ENCODE data around the gene SHE. TPM values are rescaled to one million over a fixed set of nuclear protein-coding genes. Genes with fewer than 3 reads are reported as not detected.

Gene SHE
- total RNA-seq, 4 donors from 2014 or later: 0.19 to 13.4 (median 4.1) TPM

DNA sequence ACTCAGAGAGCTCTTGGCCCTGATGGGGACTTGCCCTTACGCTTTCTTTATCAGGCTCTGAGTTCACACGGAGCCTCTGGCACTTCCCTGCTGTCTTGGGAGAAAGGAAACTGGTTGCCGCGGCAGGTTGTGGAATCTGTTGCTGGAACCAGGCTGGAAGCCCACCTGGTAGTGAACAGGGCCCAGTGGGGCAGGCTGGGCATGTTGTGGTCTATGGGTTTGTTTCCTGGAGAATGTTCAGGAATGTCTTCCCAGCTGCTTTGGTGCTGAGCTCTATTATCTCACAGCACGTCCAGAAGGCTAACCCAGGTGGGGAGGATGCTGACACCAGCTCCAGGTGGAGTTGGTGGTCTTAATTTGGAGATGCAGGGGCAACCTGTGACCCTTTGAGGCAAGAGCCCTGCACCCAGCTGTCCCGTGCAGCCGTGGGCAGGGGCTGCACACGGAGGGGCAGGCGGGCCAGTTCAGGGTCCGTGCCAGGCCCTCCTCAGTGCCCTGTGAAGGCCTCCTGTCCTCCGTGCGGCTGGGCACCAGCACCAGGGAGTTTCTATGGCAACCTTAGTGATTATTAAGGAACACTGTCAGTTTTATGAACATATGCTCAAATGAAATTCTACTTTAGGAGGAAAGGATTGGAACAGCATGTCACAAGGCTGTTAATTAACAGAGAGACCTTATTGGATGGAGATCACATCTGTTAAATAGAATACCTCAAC is 33.5 kb downstream of the SHE start:
- DNase-seq: no peak
- H3K4me3 ChIP-seq: no peak overlapping the region
- peaks cover 5 to 32% (median 5%) of the 10 kb centered on the region in 3 donors for H3K4me1 ChIP-seq
- peaks cover 0 to 27% (median 5%) of the 10 kb centered on the region in 3 donors for H3K36me3 ChIP-seq
- H3K27ac ChIP-seq: peak overlapping the region in 3 of 4 donors; percentile 14 to 40 (median 14)
- no peaks in the 10 kb centered on the region for H3K9me3 ChIP-seq
- no peaks in the 10 kb centered on the region for H3K27me3 ChIP-seq
- 75 to 88% methylated on average over 1 to 8 of the region's 12 CpGs for WGBS, 2 donors
- intact Hi-C loops (cut with DNase I): no loop called here
- TF ChIP-seq, protein P1, sequence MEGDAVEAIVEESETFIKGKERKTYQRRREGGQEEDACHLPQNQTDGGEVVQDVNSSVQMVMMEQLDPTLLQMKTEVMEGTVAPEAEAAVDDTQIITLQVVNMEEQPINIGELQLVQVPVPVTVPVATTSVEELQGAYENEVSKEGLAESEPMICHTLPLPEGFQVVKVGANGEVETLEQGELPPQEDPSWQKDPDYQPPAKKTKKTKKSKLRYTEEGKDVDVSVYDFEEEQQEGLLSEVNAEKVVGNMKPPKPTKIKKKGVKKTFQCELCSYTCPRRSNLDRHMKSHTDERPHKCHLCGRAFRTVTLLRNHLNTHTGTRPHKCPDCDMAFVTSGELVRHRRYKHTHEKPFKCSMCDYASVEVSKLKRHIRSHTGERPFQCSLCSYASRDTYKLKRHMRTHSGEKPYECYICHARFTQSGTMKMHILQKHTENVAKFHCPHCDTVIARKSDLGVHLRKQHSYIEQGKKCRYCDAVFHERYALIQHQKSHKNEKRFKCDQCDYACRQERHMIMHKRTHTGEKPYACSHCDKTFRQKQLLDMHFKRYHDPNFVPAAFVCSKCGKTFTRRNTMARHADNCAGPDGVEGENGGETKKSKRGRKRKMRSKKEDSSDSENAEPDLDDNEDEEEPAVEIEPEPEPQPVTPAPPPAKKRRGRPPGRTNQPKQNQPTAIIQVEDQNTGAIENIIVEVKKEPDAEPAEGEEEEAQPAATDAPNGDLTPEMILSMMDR (IDR thresholded peaks at IDR 0.05): no peak
- no peak for TF ChIP-seq POLR2A (IDR thresholded peaks at IDR 0.05)

DNA sequence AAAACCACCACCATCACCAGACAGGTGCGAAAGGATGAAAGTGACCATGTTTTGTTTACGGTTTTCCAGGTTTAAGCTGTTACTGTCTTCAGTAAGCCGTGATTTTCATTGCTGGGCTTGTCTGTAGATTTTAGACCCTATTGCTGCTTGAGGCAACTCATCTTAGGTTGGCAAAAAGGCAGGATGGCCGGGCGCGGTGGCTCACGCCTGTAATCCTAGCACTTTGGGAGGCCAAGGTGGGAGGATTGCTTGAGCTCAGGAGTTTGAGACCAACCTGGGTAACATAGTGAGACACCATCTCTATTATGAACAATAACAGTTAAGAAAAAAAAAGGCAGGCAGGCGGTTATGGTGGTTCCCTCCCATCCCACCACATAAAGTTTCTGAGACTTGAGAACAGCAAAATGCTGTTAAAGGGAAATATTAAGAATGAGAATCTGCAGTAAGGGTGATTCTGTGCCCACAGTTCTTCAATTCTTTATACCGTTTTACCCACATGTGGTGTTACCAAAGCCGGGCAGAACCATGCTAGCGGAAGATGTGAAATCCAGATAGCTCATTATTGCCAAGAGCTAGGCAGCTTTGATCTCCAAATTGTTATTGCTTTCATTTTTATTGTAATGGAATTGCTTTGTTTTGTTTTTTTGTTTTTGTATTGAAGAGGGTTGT is 34.6 kb downstream of the SHE start:
- Histone ChIP-seq H3K4me1 (peaks cover 13 to 43% (median 16%) of the 10 kb centered on the region in 3 donors), H3K36me3 (peaks cover 0 to 27% (median 5%) of the 10 kb centered on the region in 3 donors), H3K27ac (peak overlapping the region in 2 of 4 donors; percentile 7 to 67), H3K9me3 (no peaks in the 10 kb centered on the region), H3K27me3 (no peaks in the 10 kb centered on the region), H3K4me3 (no peak overlapping the region)
- intact Hi-C loops (cut with DNase I): no loop called here
- 78 to 92% methylated on average over 9 to 11 of the region's 11 CpGs for WGBS, 2 donors
- no peak for DNase-seq
- TF ChIP-seq, protein P1 (IDR thresholded peaks at IDR 0.05): no peak
- TF ChIP-seq POLR2A (IDR thresholded peaks at IDR 0.05): no peak

DNA sequence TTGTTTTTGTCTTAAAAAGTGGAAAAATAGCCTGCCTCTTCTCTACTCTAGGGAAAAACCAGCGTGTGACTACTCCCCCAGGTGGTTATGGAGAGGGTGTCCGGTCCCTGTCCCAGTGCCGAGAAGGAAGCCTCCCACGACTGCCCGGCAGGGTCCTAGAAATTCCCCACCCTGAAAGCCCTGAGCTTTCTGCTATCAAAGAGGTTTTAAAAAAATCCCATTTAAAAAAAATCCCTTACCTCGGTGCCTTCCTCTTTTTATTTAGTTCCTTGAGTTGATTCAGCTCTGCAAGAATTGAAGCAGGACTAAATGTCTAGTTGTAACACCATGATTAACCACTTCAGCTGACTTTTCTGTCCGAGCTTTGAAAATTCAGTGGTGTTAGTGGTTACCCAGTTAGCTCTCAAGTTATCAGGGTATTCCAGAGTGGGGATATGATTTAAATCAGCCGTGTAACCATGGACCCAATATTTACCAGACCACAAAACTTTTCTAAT is 35.2 kb downstream of the SHE start:
- no peak for DNase-seq
- Histone ChIP-seq H3K9me3 (no peaks in the 10 kb centered on the region), H3K27me3 (no peaks in the 10 kb centered on the region), H3K4me3 (no peak overlapping the region), H3K4me1 (peaks cover 13 to 48% (median 18%) of the 10 kb centered on the region in 3 donors), H3K36me3 (peaks cover 0 to 27% (median 5%) of the 10 kb centered on the region in 3 donors), H3K27ac (peak overlapping the region in 2 of 4 donors; percentile 7 to 67)
- intact Hi-C loops (cut with DNase I): no loop called here
- WGBS, 2 donors: 44 to 56% methylated on average over 8 of the region's 8 CpGs
- TF ChIP-seq, protein P1 (IDR thresholded peaks at IDR 0.05): peak in 4 of 6 experiments; percentile 9 to 28 (median 18)
- TF ChIP-seq POLR2A (IDR thresholded peaks at IDR 0.05): no peak

DNA sequence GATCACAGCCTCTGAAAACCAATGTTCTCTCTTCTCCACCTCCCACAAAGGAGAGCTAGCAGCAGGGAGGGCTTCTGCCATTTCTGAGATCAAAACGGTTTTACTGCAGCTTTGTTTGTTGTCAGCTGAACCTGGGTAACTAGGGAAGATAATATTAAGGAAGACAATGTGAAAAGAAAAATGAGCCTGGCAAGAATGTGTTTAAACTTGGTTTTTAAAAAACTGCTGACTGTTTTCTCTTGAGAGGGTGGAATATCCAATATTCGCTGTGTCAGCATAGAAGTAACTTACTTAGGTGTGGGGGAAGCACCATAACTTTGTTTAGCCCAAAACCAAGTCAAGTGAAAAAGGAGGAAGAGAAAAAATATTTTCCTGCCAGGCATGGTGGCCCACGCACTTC is 36.0 kb downstream of the SHE start:
- Histone ChIP-seq H3K9me3 (no peaks in the 10 kb centered on the region), H3K27me3 (no peaks in the 10 kb centered on the region), H3K36me3 (peaks cover 0 to 29% (median 5%) of the 10 kb centered on the region in 3 donors), H3K4me1 (peaks cover 13 to 48% (median 18%) of the 10 kb centered on the region in 3 donors), H3K4me3 (no peak overlapping the region), H3K27ac (peak overlapping the region in 3 of 4 donors; percentile 7 to 67 (median 57))
- WGBS, 2 donors: 56 to 61% methylated on average over 3 of the region's 3 CpGs
- no peak for TF ChIP-seq POLR2A (IDR thresholded peaks at IDR 0.05)
- TF ChIP-seq, protein P1 (IDR thresholded peaks at IDR 0.05): no peak
- intact Hi-C loops (cut with DNase I): no loop called here
- DNase-seq: no peak
